ENCODE measurements around the gene EPS8.
"Not testable (repeated sequence)": the region's sequence is repeated elsewhere in the genome, so short reads cannot be mapped to it uniquely, and the experiment has no call there.

Gene EPS8

GRCh38 chr12:15797818-15798217 lies 8.6 kb upstream of the EPS8 start:
- no peak for DNase-seq (ENCODE audit: low spot score)

- no peak for DNase-seq (ENCODE audit: low spot score)
These were observed 7.4 kb upstream of the EPS8 start for GRCh38 chr12:15796493-15797141.

- DNase-seq (ENCODE audit: low spot score) = no peak
These were observed 5.6 kb upstream of the EPS8 start for GRCh38 chr12:15794836-15795235.

- no peak for DNase-seq (ENCODE audit: low spot score)
These were observed 5.0 kb upstream of the EPS8 start for GRCh38 chr12:15794196-15794595.

GRCh38 chr12:15788233-15789219 lies 662 bp downstream of the EPS8 start:
- peak; percentile 18 for DNase-seq (ENCODE audit: low spot score)

GRCh38 chr12:15787778-15788177 lies 1.4 kb downstream of the EPS8 start:
- DNase-seq (ENCODE audit: low spot score) = no peak

- no peak for DNase-seq (ENCODE audit: low spot score)
These were observed 2.4 kb downstream of the EPS8 start for GRCh38 chr12:15786772-15787171.

- DNase-seq (ENCODE audit: low spot score) = no peak
These were observed 5.9 kb downstream of the EPS8 start for GRCh38 chr12:15783288-15783687.

- no peak for DNase-seq (ENCODE audit: low spot score)
These were observed 6.5 kb downstream of the EPS8 start for GRCh38 chr12:15782667-15783066.

GRCh38 chr12:15779925-15780324 lies 9.3 kb downstream of the EPS8 start:
- no peak for DNase-seq (ENCODE audit: low spot score)

- DNase-seq (ENCODE audit: low spot score) = no peak
These were observed 11.1 kb downstream of the EPS8 start for GRCh38 chr12:15778126-15778525.

GRCh38 chr12:15777355-15778012 lies 11.7 kb downstream of the EPS8 start:
- no peak for DNase-seq (ENCODE audit: low spot score)

- no peak for DNase-seq (ENCODE audit: low spot score)
These were observed 12.7 kb downstream of the EPS8 start for GRCh38 chr12:15776532-15776931.

GRCh38 chr12:15774819-15775218 lies 14.4 kb downstream of the EPS8 start:
- no peak for DNase-seq (ENCODE audit: low spot score)

GRCh38 chr12:15772405-15773018 lies 16.7 kb downstream of the EPS8 start:
- DNase-seq (ENCODE audit: low spot score) = no peak

- no peak for DNase-seq (ENCODE audit: low spot score)
These were observed 18.6 kb downstream of the EPS8 start for GRCh38 chr12:15770581-15770980.

GRCh38 chr12:15770021-15770420 lies 19.2 kb downstream of the EPS8 start:
- DNase-seq (ENCODE audit: low spot score) = no peak

GRCh38 chr12:15769586-15769985 lies 19.6 kb downstream of the EPS8 start:
- DNase-seq (ENCODE audit: low spot score) = no peak

- DNase-seq (ENCODE audit: low spot score) = no peak
These were observed 21.9 kb downstream of the EPS8 start for GRCh38 chr12:15767301-15767700.

GRCh38 chr12:15763328-15763727 lies 25.9 kb downstream of the EPS8 start:
- DNase-seq (ENCODE audit: low spot score) = no peak

GRCh38 chr12:15762162-15762561 lies 27.0 kb downstream of the EPS8 start:
- DNase-seq (ENCODE audit: low spot score) = not testable (repeated sequence)

GRCh38 chr12:15757553-15758255 lies 31.5 kb downstream of the EPS8 start:
- no peak for DNase-seq (ENCODE audit: low spot score)

Data from iPS-NIHi11 (cell line).